Activated naive CD4-positive, alpha-beta T cell treated with anti-CD3 and anti-CD28 coated beads, Interleukin-2, amount 50 U/mL, for 16 hours (primary cell): Measurements from ENCODE around the gene C1orf52.

Source experiments
- DNase-seq: peaks from one replicate; pipeline ENCODE4 v3.0.0-alpha.2; 2020

The C1orf52 gene

DNA sequence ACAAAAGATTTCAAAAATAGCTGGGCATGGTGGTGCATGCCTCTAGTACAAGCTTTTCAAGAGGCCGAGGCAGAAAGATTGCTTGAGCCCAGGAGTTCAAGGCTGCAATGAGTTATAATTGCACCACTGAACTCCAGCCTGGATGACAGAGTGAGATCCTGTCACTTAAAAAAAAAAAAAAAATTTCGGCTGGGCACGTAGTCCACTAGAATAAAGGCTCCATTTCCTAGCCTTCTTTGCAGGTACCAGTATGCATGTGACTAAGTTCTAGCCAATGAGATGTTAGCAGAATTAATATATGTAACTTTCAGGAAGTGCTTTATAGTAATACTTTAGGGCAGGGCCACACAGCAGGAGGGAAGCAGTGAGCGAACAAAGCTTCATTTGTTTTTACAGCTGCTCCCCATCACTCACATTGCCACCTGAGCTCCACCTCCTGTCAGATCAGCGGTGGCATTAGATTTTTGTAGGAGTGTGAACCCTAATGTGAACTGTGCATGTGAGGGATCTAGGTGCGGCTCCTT, 29.8 kb downstream of the C1orf52 start:
- no peak for DNase-seq

DNA sequence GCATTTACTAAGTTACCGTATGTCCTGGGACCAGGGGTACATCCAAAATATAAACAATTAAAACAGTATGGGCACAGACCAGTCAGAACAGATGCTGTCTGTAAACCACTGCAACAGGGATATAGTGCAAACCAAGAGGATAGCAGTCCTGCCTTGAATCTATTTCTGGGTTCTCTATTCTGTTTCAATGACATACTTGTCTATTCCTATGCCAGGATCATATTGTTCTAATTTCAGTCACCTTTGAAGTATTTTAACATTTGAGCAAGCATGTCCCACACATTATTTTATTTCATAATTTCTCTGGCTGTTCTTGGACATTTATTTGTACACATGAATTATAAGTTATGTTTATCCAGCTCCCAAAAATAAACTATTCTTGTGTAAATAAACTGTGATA, 30.5 kb downstream of the C1orf52 start:
- DNase-seq, result no peak

DNA sequence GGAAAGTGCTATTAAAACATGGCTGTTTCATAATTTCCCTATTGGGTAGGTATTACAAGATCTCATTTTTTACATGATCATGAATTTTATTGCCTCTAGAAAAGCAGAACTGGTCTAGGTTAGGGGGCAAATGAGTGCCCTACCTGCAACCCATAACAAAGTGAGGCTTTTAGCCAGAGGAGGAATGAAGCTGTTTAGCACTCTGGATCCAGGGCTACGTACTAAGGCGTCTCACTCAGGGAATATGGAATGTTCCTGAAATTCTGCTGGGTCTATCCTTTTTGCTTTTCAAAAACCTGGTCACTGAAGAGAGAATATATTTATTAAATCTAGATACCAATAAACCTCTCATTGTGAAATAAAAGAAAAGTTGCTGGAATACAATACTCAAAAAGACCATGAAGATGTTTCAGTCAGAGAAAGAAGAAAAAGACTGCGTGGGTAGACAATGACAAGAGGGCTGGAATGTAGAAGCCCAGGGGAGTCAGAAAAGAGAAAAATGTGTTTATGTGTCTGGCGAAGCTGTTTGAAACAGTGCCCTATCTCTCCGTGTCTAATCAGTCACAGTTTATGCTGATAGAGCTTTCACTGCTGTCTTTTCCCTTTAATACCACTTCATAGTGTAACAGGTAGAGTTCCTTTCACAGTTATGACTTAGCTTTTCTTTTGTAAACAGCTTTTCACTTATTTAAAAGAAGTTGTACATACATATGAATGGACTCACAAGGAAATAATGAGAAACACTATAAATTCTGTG, 33.7 kb downstream of the C1orf52 start:
- DNase-seq, result no peak

GRCh38 chr1:85224734-85225623, 34.5 kb downstream of the C1orf52 start:
- DNase-seq, result no peak

- DNase-seq, result no peak
Measured at GRCh38 chr1:85224295-85224694, 35.2 kb downstream of the C1orf52 start.

- no peak for DNase-seq
Measured at GRCh38 chr1:85223334-85223733, 36.1 kb downstream of the C1orf52 start.

DNA sequence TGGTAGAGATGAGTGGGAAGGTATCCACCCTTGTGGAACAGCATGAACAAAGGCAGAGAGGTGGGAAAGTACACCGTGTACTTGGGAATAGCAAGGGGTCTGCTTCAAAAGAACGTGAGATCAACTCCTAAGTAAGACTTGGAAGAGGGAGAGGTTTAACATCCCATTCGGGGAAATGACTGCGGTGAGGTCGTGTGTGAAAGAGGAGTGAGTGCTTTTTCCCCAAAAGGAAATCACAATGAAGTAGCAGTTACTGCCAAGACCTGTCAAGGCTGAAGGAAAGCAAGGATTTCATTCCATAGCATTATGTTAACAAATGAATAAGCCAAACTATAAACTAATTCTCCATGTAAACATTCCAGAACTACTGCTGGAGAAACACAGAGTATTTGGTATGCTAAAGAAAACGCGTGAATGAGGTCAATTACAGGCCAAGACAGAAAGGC, 38.7 kb downstream of the C1orf52 start:
- no peak for DNase-seq

GRCh38 chr1:85219853-85220610, 39.4 kb downstream of the C1orf52 start:
- DNase-seq, result no peak

GRCh38 chr1:85216697-85217096, 42.8 kb downstream of the C1orf52 start:
- no peak for DNase-seq

GRCh38 chr1:85214654-85215053, 44.8 kb downstream of the C1orf52 start:
- DNase-seq, result no peak

DNA sequence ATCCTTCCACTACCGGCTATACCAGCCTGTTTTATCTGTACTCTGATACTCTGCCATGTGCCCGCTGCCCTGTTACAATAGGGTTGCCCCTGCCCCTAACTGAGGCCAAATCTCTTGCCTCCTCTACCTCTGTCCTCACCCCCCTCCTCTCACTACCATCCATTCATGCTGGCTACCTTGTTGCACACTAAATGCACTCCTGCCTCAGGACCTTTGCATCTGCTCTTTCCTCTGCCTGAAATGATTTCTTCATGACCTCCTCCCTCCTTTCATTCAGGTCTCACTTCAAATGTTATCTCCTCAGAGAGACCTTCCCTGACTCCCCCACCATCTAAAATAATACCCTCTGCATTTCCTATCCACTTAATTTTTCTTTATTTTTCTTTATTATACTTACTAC, 51.0 kb downstream of the C1orf52 start:
- DNase-seq, result no peak

- DNase-seq, result no peak
Measured at GRCh38 chr1:85203573-85204171, 55.8 kb downstream of the C1orf52 start.

- DNase-seq, result no peak
Measured at GRCh38 chr1:85202864-85203255, 56.6 kb downstream of the C1orf52 start.

- DNase-seq, result no peak
Measured at GRCh38 chr1:85202092-85202863, 57.2 kb downstream of the C1orf52 start.

GRCh38 chr1:85201340-85202091, 57.9 kb downstream of the C1orf52 start:
- peak; percentile 72 for DNase-seq

DNA sequence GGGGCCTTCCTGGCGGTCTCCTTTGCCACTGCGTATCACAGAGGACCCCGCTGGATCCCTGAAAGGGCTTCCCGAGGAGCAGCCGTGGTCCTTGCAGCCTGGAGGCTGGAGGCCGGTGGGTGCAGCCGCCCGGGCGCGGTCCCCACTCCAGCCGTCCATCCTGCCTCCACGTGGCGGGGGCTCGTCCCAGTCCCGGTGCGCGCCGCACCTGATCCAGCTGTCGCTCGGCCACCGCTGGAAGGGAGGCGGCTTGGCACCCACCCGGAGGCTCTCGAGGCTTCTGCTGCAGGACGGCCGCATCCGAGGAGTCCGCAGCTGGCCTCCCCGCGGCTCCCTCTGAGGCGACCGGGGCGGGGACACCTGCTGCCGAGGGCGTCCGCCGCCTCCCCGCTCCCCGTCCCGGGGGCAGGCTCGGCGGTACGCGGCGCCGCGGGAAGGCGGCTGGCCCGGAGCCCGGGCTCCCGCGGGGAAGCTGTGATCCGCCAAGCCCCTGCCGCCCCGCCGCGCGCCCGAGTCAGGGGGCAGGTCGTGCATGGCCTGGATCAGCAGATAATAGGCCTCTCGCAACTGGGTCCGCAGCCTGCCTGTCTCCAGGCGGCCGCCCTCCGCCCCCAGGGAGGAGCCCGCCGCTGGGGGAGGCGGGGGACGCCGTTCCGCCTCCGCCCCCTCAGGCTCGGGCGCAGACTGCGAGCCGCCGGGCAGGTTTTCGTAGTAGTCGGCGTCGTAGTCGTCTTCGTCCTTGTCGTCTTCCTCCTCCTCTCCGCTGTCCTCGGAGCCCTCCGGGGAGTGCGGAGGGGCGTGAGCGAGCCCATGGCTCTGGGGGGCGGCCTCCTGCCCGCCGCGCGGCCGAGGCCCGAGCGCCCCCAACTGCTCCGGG, 58.8 kb downstream of the C1orf52 start, which contains the start of gene SYDE2:
Gene SYDE2 (minus strand): TSS at position 554 of the 877 bp plus-strand sequence. CDS start 20 bp downstream, at position 534.
- DNase-seq, result peak; percentile 79
